HuH-7 (cell line): ENCODE measurements around the gene ESYT3.
"Not testable (repeated sequence)": the region's sequence is repeated elsewhere in the genome, so short reads cannot be mapped to it uniquely, and the experiment has no call there.

Experiments
- DNase-seq: peaks from one replicate; pipeline ENCODE4 v3.0.0; 2011; ENCODE audit warnings: low spot score

ESYT3 gene

DNA sequence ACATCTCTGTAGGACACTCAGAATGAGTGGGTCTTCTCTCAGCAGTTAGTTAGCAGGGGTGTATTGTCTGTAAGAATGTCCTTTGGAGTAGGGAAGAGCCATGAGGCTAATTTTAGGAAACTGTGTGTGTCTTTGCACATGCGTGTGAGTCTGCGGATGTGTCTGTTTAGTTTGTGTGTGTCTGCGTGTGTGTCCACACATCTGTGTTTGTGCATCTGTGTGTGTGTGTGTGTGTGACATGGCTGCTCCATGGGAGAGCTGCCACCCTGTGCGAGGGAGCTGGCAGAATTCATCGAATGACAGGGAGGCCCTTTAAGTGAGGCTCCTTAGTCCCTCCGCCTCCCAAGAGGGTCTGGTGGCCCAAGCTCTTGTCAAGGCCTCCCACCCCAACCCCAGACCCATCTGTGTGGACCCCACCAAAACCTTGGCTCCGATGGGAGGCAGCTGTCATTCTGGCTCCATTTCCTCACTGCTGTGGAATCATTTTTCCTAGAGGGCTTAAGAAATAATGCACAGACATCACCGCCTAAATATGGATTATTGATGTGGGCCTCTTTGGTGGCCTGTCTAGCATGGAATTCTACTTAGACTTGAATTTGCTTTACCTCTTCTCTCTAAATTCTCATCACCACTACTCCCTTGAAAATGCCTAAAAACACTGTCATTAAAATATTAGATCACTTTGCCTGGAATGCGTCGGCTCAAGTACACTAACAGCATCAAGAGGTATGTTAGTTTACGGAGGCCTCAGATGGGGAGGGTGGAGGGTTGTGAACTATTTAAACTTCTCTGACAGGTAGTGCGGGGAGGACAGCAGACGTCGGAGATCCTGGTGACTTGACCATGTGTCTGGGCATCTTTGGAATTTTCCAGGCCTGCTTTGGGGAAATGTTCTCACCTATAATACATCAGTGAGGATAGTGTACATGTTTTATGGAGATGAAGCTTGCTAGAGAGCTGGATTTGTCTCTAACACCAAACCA is 9.4 kb downstream of the ESYT3 start:
- DNase-seq = no peak

GRCh38 chr3:138445236-138445635 is 10.8 kb downstream of the ESYT3 start:
- DNase-seq = no peak

GRCh38 chr3:138445654-138446053 is 11.2 kb downstream of the ESYT3 start:
- DNase-seq = no peak

GRCh38 chr3:138448631-138449030 is 14.2 kb downstream of the ESYT3 start:
- no peak for DNase-seq

DNA sequence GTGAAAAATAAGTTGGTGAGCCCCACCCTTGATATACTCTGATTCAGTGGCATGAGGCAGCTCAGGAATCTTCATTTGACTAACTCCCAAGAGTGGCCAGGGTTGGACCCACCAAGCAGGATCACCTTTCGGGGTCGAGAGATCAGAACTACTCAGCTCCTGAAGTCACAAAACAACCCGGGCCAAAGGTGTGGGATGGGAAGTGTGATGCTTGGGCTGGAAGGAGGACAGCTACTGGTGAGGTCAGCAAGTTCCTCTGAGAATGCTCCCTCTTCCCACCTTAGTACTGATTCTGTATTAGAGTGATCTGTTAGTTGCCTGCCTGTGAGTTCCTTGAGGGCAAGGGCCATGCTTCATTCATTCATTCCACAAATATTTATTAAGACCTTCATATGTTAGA is 15.1 kb downstream of the ESYT3 start:
- no peak for DNase-seq

GRCh38 chr3:138450181-138450580 is 15.8 kb downstream of the ESYT3 start:
- DNase-seq = no peak

- DNase-seq = no peak
Measured at GRCh38 chr3:138450704-138451424, 16.4 kb downstream of the ESYT3 start.

- no peak for DNase-seq
Measured at GRCh38 chr3:138451595-138452162, 17.3 kb downstream of the ESYT3 start.

GRCh38 chr3:138452436-138452835 is 18.0 kb downstream of the ESYT3 start:
- no peak for DNase-seq

DNA sequence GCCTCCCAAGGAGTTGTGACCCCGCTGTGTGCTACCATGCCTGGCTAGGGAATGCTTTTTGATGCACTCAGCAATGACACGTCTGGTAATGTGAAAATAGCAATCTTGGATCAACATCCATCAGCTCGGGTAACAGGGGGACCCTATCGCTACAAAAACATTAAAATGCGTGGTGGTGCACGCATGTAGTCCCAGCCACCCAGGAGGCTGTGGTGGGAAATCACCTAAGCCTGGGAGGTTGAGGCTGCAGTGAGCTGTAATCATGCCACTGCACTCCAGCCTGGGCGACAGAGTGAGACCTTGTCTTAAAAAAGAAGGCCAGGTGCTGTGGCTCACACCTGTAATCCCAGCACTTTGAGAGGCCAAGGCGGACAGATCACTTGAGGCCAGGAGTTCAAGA is 19.5 kb downstream of the ESYT3 start:
- DNase-seq = not testable (repeated sequence)

- no peak for DNase-seq
Measured at GRCh38 chr3:138455801-138456716, 21.6 kb downstream of the ESYT3 start.

- DNase-seq = no peak
Measured at GRCh38 chr3:138456961-138457862, 22.8 kb downstream of the ESYT3 start.

- no peak for DNase-seq
Measured at GRCh38 chr3:138457863-138458735, 23.7 kb downstream of the ESYT3 start.

DNA sequence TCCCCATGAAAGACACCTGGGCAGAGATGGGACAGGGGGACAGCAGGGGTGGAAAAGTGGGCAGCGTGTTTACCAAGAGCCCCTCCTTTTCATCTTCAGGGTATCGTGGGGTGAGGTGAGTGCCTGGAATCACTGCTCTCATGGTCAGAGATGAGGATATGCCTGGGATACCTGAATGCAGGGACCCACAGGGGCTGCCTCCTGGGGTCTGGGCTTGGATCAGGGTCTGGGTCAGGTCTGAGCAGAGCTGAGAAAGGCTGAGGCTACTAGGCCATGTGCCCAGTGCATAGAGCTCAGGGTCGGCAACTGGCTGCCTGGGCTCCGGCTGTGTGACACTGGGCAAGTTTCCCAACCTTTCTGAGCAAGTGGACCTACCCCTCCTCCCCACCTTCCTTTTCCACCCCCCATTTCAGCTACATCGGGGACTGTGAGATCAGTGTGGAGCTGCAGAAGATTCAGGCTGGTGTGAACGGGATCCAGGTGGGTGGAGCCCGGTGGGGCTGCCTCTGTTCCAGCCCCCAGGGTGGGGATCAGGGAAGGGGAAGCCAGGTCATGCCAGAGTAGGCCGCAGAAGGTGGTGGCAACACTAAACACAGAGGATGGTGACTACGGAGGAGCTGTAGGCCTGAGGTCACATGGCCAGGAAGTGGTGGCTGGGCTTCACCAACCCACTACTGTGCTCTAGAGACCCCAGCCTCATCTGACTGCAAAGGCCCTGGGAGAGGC is 24.5 kb downstream of the ESYT3 start:
- no peak for DNase-seq

- DNase-seq = no peak
Measured at GRCh38 chr3:138459619-138460535, 25.5 kb downstream of the ESYT3 start.

GRCh38 chr3:138460536-138461205 is 26.3 kb downstream of the ESYT3 start:
- DNase-seq = no peak

GRCh38 chr3:138461246-138461645 is 26.8 kb downstream of the ESYT3 start:
- no peak for DNase-seq
